ENCODE measurements around the gene COX6A2. TPM values are rescaled to one million over a fixed set of nuclear protein-coding genes. Genes with fewer than 3 reads are reported as not detected.

Gene COX6A2
- total and polyA plus RNA-seq, 2 experiments from 2014 or later = 6.0 TPM; not detected in 1

DNA sequence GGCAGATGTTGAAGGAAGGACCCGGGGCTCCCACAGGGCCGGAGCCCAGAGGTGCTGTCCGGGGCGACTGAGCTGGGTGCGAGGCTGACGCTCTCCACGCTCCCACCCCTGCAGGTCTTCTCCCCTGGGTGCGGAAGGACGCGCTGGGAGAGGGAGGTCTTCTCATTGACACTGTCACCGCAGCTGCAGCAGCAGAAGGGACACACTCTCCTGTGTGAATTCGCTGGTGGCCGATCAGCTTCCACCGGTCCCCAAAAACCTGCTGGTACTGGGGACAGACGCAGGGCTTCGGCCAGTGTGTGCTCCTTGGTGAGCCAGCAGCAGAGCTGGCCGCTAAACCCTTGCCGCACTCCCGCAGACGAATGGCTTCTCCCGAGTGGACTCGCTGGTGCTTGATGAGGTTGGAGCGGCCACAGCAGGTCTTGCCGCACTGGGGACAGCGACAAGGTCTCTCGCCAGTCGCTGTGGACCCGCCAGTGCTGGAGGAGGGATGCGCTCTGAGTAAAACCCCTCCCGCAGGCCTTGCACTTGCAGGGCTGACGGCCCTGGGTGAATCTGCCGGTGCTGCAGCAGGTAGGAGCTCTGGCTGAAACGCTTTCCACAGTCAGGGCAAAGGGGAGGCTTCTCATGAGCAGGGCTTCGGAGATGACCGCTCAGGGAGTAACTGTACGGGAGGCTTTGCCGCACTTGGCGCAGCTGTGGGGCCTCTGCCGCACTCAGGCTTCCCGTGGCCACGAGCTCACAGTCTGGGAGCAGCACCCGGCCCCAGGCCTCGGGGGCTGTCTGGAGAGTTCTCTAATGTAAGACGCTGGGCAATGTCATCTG is 8.3 kb upstream of the COX6A2 start:
- no peaks in the 10 kb centered on the region for H3K4me1 ChIP-seq (ENCODE audit: insufficient read depth)
- no peaks in the 10 kb centered on the region for H3K79me2 ChIP-seq (replicated peaks; ENCODE audit: insufficient read depth)
- no peak overlapping the region for H3K4me2 ChIP-seq
- H3K36me3 ChIP-seq (ENCODE audit: insufficient read depth) = no peaks in the 10 kb centered on the region
- peak; percentile 38 for ATAC-seq
- 0 out of 2 replicates have a peak overlapping the region, but pooled peaks have one; percentile 59 for H2AFZ ChIP-seq
- no peaks in the 10 kb centered on the region for H3F3A ChIP-seq (replicated peaks; ENCODE audit: low read depth)
- no peak overlapping the region for H3K4me3 Mint-ChIP-seq
- H4K20me1 ChIP-seq (replicated peaks; ENCODE audit: insufficient read depth) = no peaks in the 10 kb centered on the region
- H3K36me3 Mint-ChIP-seq (ENCODE audit: low read depth) = no peaks in the 10 kb centered on the region
- DNase-seq (ENCODE audit: low spot score) = no peak
- H3K27ac ChIP-seq (ENCODE audit: low read depth) = no peak overlapping the region
- peaks cover 4% of the 10 kb centered on the region for H3K4me1 Mint-ChIP-seq
- TF ChIP-seq, protein P1, sequence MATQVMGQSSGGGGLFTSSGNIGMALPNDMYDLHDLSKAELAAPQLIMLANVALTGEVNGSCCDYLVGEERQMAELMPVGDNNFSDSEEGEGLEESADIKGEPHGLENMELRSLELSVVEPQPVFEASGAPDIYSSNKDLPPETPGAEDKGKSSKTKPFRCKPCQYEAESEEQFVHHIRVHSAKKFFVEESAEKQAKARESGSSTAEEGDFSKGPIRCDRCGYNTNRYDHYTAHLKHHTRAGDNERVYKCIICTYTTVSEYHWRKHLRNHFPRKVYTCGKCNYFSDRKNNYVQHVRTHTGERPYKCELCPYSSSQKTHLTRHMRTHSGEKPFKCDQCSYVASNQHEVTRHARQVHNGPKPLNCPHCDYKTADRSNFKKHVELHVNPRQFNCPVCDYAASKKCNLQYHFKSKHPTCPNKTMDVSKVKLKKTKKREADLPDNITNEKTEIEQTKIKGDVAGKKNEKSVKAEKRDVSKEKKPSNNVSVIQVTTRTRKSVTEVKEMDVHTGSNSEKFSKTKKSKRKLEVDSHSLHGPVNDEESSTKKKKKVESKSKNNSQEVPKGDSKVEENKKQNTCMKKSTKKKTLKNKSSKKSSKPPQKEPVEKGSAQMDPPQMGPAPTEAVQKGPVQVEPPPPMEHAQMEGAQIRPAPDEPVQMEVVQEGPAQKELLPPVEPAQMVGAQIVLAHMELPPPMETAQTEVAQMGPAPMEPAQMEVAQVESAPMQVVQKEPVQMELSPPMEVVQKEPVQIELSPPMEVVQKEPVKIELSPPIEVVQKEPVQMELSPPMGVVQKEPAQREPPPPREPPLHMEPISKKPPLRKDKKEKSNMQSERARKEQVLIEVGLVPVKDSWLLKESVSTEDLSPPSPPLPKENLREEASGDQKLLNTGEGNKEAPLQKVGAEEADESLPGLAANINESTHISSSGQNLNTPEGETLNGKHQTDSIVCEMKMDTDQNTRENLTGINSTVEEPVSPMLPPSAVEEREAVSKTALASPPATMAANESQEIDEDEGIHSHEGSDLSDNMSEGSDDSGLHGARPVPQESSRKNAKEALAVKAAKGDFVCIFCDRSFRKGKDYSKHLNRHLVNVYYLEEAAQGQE (IDR thresholded peaks at IDR 0.05; ENCODE audit: unreplicated experiment) = no peak
- TF ChIP-seq, protein P2, sequence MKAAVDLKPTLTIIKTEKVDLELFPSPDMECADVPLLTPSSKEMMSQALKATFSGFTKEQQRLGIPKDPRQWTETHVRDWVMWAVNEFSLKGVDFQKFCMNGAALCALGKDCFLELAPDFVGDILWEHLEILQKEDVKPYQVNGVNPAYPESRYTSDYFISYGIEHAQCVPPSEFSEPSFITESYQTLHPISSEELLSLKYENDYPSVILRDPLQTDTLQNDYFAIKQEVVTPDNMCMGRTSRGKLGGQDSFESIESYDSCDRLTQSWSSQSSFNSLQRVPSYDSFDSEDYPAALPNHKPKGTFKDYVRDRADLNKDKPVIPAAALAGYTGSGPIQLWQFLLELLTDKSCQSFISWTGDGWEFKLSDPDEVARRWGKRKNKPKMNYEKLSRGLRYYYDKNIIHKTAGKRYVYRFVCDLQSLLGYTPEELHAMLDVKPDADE (IDR thresholded peaks at IDR 0.05) = no peak
- TF ChIP-seq EZH2phosphoT487 (IDR thresholded peaks at IDR 0.05; ENCODE audit: unreplicated experiment) (no peak), ZNF331 (CRISPR knock-in tag; IDR thresholded peaks at IDR 0.05; ENCODE audit: low read depth) (no peak), JUNB (IDR thresholded peaks at IDR 0.05; ENCODE audit: unreplicated experiment) (no peak), EZH2 (IDR thresholded peaks at IDR 0.05; ENCODE audit: low read depth, unreplicated experiment) (no peak), CREB1 (CRISPR knock-in tag; IDR thresholded peaks at IDR 0.05; ENCODE audit: low read depth) (no peak), POLR2AphosphoS5 (IDR thresholded peaks at IDR 0.05; ENCODE audit: low read depth) (no peak), ZNF114 (CRISPR knock-in tag; IDR thresholded peaks at IDR 0.05) (no peak), NANOG (IDR thresholded peaks at IDR 0.05; ENCODE audit: borderline replicate concordance) (no peak), STAT1 (IDR thresholded peaks at IDR 0.05; ENCODE audit: unreplicated experiment) (no peak)
- TF ChIP-seq, protein P3, sequence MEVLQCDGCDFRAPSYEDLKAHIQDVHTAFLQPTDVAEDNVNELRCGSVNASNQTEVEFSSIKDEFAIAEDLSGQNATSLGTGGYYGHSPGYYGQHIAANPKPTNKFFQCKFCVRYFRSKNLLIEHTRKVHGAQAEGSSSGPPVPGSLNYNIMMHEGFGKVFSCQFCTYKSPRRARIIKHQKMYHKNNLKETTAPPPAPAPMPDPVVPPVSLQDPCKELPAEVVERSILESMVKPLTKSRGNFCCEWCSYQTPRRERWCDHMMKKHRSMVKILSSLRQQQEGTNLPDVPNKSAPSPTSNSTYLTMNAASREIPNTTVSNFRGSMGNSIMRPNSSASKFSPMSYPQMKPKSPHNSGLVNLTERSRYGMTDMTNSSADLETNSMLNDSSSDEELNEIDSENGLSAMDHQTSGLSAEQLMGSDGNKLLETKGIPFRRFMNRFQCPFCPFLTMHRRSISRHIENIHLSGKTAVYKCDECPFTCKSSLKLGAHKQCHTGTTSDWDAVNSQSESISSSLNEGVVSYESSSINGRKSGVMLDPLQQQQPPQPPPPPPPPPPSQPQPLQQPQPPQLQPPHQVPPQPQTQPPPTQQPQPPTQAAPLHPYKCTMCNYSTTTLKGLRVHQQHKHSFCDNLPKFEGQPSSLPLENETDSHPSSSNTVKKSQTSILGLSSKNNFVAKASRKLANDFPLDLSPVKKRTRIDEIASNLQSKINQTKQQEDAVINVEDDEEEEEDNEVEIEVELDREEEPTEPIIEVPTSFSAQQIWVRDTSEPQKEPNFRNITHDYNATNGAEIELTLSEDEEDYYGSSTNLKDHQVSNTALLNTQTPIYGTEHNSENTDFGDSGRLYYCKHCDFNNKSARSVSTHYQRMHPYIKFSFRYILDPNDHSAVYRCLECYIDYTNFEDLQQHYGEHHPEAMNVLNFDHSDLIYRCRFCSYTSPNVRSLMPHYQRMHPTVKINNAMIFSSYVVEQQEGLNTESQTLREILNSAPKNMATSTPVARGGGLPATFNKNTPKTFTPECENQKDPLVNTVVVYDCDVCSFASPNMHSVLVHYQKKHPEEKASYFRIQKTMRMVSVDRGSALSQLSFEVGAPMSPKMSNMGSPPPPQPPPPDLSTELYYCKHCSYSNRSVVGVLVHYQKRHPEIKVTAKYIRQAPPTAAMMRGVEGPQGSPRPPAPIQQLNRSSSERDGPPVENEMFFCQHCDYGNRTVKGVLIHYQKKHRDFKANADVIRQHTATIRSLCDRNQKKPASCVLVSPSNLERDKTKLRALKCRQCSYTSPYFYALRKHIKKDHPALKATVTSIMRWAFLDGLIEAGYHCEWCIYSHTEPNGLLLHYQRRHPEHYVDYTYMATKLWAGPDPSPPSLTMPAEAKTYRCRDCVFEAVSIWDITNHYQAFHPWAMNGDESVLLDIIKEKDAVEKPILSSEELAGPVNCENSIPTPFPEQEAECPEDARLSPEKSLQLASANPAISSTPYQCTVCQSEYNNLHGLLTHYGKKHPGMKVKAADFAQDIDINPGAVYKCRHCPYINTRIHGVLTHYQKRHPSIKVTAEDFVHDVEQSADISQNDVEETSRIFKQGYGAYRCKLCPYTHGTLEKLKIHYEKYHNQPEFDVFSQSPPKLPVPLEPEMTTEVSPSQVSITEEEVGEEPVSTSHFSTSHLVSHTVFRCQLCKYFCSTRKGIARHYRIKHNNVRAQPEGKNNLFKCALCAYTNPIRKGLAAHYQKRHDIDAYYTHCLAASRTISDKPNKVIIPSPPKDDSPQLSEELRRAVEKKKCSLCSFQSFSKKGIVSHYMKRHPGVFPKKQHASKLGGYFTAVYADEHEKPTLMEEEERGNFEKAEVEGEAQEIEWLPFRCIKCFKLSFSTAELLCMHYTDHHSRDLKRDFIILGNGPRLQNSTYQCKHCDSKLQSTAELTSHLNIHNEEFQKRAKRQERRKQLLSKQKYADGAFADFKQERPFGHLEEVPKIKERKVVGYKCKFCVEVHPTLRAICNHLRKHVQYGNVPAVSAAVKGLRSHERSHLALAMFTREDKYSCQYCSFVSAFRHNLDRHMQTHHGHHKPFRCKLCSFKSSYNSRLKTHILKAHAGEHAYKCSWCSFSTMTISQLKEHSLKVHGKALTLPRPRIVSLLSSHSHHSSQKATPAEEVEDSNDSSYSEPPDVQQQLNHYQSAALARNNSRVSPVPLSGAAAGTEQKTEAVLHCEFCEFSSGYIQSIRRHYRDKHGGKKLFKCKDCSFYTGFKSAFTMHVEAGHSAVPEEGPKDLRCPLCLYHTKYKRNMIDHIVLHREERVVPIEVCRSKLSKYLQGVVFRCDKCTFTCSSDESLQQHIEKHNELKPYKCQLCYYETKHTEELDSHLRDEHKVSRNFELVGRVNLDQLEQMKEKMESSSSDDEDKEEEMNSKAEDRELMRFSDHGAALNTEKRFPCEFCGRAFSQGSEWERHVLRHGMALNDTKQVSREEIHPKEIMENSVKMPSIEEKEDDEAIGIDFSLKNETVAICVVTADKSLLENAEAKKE (CRISPR knock-in tag; IDR thresholded peaks at IDR 0.05) = no peak
- TF ChIP-seq, protein P4, sequence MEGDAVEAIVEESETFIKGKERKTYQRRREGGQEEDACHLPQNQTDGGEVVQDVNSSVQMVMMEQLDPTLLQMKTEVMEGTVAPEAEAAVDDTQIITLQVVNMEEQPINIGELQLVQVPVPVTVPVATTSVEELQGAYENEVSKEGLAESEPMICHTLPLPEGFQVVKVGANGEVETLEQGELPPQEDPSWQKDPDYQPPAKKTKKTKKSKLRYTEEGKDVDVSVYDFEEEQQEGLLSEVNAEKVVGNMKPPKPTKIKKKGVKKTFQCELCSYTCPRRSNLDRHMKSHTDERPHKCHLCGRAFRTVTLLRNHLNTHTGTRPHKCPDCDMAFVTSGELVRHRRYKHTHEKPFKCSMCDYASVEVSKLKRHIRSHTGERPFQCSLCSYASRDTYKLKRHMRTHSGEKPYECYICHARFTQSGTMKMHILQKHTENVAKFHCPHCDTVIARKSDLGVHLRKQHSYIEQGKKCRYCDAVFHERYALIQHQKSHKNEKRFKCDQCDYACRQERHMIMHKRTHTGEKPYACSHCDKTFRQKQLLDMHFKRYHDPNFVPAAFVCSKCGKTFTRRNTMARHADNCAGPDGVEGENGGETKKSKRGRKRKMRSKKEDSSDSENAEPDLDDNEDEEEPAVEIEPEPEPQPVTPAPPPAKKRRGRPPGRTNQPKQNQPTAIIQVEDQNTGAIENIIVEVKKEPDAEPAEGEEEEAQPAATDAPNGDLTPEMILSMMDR (conservative IDR thresholded peaks at IDR 0.05; ENCODE audit: low read depth in 2 of 2) = no peak
- H3K27ac Mint-ChIP-seq = no peak overlapping the region
- no peaks in the 10 kb centered on the region for H3K27me3 ChIP-seq (ENCODE audit: insufficient read depth)
- H3K9me3 Mint-ChIP-seq = no peaks in the 10 kb centered on the region
- no peak overlapping the region for H3K4me3 ChIP-seq
- H3K9me2 ChIP-seq (ENCODE audit: insufficient read depth) = no peaks in the 10 kb centered on the region
- H3K27me3 Mint-ChIP-seq (ENCODE audit: insufficient read depth, low read depth, poor library complexity) = peaks cover 4% of the 10 kb centered on the region

Data from GM23338 (cell line).